Fibroblast of skin of right quadriceps (primary cell): Measurements from ENCODE around the gene CCDC86.

ENCODE experiments used
- DNase-seq: peaks from one replicate; pipeline ENCODE4 v3.0.0-alpha.2; 2013

The CCDC86 gene

GRCh38 chr11:60870733-60871377, 28.9 kb downstream of the CCDC86 start:
- DNase-seq = no peak

DNA sequence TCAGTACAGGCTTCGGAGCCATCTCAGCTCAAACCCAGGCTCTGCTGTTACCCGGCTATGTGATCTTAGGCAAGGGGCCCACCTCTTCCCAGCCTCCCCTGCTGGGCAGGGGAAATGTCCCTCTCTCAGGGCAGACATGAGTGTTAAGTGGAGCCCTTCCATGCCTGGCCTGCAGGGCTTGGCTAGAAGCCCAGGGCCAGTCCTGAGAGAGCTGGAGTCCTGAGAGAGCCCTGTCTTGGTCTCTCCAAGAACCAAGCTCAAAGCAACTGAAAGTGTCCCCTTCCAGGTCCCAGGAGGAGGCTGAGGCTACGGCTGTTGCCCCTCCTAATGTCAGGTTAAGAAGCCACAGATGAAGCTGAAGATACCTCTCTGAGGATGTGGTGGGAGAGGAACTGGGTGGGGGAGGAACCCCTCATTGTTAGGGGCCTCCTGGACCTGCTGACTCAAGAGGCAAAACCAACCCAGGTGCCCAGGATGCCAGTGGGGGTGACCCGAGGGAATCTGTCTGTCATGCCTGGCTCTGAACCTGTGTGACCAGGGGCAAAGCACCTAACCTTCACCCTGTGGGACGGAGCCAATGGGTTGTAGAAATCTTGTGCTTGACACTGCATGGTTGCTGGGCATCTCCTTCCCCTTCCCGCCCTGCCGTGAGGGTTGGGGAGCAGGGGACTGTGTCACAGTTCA, 29.6 kb downstream of the CCDC86 start:
- peak; percentile 18 for DNase-seq

DNA sequence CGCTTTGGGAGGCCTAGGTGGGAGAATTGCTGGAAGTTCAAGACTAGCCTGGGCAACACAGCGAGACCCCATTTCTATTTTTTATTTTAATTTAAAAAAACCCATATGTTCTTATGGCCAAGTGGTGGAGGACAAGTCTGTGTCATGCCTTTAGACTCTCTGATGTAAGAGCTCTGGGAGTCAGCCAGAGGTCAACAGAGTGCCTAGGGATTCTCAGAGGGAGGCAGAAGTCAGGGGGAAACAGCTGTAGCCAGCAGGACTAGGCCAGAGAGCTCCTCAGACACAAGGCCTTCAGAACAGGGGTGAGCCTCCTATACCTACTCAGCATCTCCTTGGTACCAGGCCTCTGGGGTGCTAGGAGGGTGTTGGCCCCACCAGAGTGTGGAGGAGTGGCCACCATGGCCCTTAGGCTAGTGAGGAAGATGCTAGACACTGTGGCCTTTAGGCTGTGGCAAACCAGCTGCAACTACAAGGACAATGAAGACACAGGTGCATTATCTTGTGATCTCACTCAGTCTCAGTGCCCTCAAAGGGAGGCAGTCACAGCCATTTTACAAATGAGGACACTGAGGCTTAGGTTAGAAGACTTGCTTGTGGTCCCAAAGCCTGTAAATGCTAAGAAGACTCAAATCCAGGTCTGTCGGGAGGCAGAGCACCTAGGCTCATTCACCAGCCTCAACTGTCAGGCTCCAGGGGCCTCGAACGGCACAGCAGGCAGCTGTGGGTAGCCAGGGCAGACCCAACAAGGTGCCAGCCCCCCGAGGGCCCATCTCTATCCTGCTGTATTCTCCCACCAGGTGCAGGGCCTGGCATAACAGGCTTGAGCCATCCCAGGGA, 30.4 kb downstream of the CCDC86 start:
- peak; percentile 61 for DNase-seq

DNA sequence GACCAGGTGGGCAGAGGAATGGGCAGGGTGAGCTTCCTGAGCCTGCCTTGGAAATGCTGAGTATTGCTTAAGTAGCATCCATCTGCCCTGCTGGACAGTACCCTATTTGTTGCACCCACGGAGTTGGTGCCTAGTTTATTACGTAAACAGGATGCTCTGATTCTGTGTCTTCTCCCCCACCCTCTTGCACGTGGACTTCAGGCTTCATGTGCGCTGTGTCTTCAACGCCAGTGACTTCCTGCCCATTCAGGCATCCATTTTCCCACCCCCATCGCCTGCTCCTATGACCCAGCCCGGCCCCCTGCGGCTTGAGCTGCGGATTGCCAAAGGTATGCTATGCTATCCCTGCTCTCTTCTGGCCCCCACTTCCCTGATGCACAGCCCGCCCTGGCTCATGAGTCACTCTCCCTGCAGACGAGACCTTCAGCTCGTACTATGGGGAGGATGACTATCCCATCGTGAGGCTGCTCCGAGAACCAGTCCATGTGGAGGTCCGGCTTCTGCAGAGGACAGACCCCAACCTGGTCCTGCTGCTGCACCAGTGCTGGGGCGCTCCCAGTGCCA, 31.1 kb downstream of the CCDC86 start:
- peak; percentile 85 for DNase-seq

GRCh38 chr11:60873533-60873932, 31.6 kb downstream of the CCDC86 start:
- DNase-seq = no peak

DNA sequence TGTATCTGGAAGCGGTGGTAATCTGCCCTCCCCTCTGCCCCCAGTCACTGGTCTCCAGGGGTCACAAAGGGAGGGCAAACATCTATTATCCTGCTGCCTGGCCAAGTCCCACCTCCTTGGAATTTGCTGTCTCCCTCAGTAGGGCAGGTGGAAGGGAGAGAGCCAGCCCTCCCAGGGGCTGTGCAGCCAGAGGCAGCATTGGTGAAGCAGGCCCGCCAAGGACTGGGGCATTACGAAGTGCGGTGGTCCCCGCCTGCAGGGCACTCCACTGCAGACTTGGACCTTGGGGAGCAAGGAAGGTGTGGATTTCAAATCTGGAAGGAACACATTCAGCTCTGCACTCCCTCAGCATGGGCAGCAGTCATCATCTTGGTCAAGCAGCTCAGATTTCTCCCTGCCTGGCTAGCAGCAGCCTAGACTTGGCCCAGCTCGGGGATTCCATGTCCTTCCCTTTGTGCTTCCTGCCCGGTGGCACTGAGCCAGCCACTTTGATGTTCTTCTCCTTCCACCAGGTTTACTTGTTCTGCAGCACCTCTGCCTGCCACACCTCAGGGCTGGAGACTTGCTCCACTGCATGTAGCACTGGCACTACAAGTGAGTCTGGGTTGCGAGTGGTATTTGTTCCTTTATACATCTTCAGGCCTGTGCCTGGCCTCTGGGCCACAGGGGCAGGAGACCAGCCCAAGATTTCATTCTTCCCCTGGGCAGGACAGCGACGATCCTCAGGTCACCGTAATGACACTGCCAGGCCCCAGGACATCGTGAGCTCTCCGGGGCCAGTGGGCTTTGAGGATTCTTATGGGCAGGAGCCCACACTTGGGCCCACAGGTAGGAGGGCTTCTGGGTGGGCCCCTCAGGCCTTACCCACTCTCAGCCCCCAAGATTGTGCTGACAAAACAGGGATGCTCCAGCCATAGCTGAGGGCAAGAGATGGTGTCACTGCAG, 32.8 kb downstream of the CCDC86 start:
- DNase-seq = no peak

- no peak for DNase-seq
Measured at GRCh38 chr11:60875366-60876167, 33.7 kb downstream of the CCDC86 start.

GRCh38 chr11:60876168-60876485, 34.2 kb downstream of the CCDC86 start:
- no peak for DNase-seq

DNA sequence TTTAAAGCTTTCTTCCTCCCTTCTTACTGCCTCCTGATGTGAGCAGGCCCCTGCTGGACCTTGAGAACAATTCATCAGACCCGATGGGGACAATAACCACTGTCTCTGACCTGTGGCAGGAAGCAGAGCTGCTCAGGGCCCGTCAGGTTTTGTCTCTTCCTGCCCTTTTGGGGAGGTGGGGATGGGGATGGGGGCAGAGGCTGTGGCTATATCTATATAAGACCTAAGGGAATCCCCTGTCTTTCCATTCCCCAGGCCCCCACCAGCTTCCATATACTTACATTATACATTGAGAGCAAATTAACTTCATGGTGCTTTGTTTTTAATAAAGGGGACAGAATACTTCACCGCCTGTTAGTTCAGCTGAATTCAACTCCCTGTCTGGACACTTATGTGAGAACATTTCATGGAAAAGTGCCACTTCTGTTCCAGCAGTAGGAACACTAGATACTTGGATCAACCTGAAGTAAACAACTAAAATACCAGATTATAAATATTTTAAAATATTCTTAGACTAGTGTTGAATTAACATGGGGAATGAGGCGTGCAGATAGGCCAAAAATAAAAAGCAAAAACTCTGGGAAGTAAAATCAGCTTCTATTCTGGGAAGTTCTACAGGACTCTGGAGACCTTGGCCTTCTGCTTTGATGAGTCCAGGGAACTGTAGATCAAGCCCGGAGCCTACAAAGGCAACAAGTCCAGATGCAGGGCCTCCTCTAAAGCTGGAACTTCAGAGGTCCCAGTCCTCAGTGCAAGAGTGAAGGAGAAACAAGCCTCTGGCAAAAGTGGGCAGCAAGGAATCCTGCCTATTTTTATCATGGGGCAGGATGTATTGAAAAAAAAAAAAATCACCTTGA, 36.6 kb downstream of the CCDC86 start:
- no peak for DNase-seq

GRCh38 chr11:60879104-60879503, 37.2 kb downstream of the CCDC86 start:
- no peak for DNase-seq

DNA sequence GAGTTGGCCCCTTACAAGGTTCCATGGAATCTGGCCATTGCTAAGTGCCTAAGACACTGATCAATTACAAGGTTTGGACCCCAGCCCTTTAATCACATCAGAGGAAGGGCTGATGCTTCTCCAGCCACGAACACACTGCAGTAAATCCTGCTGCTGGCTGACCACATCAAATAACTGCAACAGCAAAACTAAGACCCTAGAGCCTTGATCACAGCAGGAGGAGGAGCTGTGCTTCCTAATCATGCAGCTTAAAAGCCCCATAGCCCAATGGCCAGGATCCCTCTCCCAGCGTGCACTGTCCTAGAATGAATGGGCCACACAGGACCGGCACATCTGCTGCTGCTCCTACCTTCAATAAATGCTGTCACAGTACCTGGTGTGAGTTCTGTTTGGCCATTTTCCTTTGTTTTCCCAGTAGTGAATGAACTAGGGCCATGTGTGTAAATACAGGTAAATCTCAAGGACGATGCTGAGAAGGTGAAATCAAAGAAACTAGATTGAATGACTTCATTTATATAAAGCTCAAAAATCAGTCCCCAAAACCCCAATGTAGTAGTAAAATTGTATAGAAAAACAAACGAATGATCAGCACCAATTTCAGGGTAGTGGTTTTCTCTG, 38.2 kb downstream of the CCDC86 start:
- DNase-seq = no peak

- no peak for DNase-seq
Measured at GRCh38 chr11:60880643-60881282, 38.9 kb downstream of the CCDC86 start.

DNA sequence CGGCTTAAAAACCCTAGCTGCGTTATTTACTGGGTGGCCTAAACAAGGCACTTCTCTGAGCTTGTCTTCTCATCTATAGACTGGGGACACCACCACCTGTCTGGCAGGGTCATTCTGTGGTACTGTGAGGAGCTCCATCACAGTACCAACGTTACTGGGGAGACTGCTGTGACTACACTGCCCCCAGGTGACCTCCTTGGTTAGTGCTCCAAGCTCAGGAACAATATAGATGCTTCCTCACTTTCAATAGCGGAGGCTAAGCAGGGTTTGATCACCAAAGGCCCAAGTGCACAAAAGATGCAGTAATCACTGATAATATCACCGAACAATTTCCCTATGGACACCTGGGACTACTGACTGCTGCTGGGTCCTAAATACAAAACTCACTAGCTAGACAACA, 45.6 kb downstream of the CCDC86 start:
- DNase-seq = peak; percentile 35

GRCh38 chr11:60889869-60890311, 48.0 kb downstream of the CCDC86 start:
- no peak for DNase-seq

- DNase-seq = no peak
Measured at GRCh38 chr11:60890696-60891095, 48.8 kb downstream of the CCDC86 start.

DNA sequence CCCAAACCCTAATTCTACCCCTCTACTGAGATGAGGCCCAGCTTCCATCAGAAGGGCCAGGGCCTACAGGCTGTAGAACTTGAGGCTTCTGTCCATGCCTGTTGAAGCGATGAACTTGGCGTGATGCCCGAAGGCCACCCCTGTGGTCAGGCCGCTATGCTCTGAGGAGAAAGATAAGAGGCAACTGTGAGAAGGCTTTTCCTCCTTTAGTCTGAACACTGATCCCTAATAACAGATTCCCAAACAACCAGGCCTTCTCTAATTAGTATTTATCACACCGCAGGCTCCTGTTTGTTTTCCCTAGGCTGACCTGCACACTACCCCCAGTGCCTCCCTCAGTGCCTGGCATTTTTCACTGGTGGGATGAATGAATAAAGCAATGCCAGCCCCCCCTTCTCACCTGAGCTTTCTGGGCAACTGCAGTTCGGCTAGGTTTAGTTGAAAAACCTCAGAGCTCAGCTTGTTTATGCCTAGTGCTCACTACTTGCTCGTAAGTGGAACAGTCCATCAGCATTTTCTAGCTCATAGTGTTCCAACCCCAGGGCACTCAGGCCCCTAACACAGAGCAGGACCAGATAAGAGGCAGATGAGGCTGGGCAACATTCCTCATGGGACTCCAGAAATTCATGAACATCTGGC, 49.3 kb downstream of the CCDC86 start:
- no peak for DNase-seq

GRCh38 chr11:60895687-60896086, 53.8 kb downstream of the CCDC86 start:
- no peak for DNase-seq

DNA sequence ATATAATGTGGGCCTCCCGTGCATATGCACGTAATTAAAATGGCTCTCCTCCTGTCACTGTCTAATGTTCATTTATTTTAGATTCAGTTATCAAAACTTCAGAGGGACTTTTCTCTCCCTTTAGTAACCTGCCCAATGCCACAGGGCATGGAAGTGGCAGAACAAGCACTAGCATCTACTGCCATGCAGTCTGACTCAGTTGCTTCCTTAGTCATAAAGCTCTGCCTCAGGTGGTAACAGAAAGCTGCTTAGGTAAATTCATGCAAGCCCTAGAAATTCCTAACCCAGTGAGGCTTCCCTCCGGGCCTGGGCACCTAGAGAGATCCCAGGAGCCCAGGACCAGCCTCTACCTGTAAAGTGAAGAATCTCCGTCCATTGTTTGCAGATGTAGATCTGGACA, 55.6 kb downstream of the CCDC86 start:
- DNase-seq = no peak
